ENCODE results near the gene SLC38A9.
A peak's percentile ranks its signal among the peaks of the same experiment; 100 is the strongest.

Gene SLC38A9

GRCh38 chr5:55713871-55714270 is 1.7 kb upstream of the SLC38A9 start:
- H3K9me3 ChIP-seq (replicated peaks; ENCODE audit: insufficient read depth, low read length), result no peaks in the 10 kb centered on the region
- H3K9me2 ChIP-seq (replicated peaks; ENCODE audit: insufficient read depth, low read length), result no peaks in the 10 kb centered on the region
- H2AFZ ChIP-seq (ENCODE audit: low read length), result no peak overlapping the region
- no peaks in the 10 kb centered on the region for H3K27me3 ChIP-seq (replicated peaks; ENCODE audit: insufficient read depth, low read length)
- DNase-seq, result no peak
- H3F3A ChIP-seq (ENCODE audit: insufficient read depth, low read length), result no peaks in the 10 kb centered on the region
- no peaks in the 10 kb centered on the region for H3K36me3 ChIP-seq (replicated peaks; ENCODE audit: insufficient read depth, low read length)
- no peak overlapping the region for H3K4me2 ChIP-seq (ENCODE audit: low read depth, low read length)
- peaks cover 10% of the 10 kb centered on the region for H3K79me2 ChIP-seq (ENCODE audit: low read length)
- TF ChIP-seq, protein P1, sequence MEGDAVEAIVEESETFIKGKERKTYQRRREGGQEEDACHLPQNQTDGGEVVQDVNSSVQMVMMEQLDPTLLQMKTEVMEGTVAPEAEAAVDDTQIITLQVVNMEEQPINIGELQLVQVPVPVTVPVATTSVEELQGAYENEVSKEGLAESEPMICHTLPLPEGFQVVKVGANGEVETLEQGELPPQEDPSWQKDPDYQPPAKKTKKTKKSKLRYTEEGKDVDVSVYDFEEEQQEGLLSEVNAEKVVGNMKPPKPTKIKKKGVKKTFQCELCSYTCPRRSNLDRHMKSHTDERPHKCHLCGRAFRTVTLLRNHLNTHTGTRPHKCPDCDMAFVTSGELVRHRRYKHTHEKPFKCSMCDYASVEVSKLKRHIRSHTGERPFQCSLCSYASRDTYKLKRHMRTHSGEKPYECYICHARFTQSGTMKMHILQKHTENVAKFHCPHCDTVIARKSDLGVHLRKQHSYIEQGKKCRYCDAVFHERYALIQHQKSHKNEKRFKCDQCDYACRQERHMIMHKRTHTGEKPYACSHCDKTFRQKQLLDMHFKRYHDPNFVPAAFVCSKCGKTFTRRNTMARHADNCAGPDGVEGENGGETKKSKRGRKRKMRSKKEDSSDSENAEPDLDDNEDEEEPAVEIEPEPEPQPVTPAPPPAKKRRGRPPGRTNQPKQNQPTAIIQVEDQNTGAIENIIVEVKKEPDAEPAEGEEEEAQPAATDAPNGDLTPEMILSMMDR (IDR thresholded peaks at IDR 0.05; ENCODE audit: low read length), result no peak
- TF ChIP-seq EZH2 (optimal IDR thresholded peaks at IDR 0.05; ENCODE audit: low read depth, low read length) (no peak), EZH2phosphoT487 (IDR thresholded peaks at IDR 0.05; ENCODE audit: low read length) (no peak)
- H3K27ac ChIP-seq (ENCODE audit: low read length), result no peak overlapping the region
- H3K4me1 ChIP-seq (ENCODE audit: low read length), result 0 out of 2 replicates have a peak, but pooled peaks cover 2% of the 10 kb centered on the region
- no peaks in the 10 kb centered on the region for H4K20me1 ChIP-seq (ENCODE audit: insufficient read depth, low read length)
- H3K4me3 ChIP-seq (ENCODE audit: low read length), result no peak overlapping the region
- no peak overlapping the region for H3K9ac ChIP-seq (ENCODE audit: low read length)

DNA sequence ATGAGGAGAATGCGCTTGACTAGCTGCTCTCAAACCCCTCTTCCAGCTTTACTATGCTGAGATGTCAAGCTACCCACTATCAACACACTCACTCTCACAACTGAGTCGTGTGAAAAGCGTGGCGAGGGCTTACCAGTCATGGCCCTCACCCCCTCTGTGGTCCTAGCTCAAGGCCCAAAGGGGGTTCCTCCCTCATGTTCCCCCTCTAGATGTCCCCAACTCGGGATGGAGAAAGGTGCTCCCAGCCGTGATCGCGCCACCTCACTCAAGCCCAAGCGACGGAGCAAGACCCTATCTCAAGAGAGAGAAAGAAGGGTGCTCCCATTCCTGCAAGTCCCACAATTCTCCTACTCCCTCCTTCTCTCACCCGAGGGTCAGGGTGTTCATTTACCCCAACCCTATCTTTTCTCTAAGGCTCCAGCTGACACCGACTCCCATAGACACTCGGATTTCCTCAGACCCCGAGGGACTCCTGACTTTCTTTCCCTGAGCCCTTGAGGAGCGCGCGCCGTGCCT is 559 bp downstream of the SLC38A9 start:
- peak overlapping the region; percentile 90 for H3K4me2 ChIP-seq (ENCODE audit: low read depth, low read length)
- no peak for DNase-seq
- H4K20me1 ChIP-seq (ENCODE audit: insufficient read depth, low read length), result no peaks in the 10 kb centered on the region
- no peaks in the 10 kb centered on the region for H3K27me3 ChIP-seq (replicated peaks; ENCODE audit: insufficient read depth, low read length)
- H3K79me2 ChIP-seq (ENCODE audit: low read length), result peaks cover 10% of the 10 kb centered on the region
- TF ChIP-seq EZH2 (optimal IDR thresholded peaks at IDR 0.05; ENCODE audit: low read depth, low read length), result no peak
- TF ChIP-seq EZH2phosphoT487 (IDR thresholded peaks at IDR 0.05; ENCODE audit: low read length), result no peak
- TF ChIP-seq, protein P1 (IDR thresholded peaks at IDR 0.05; ENCODE audit: low read length), result no peak
- H3K27ac ChIP-seq (ENCODE audit: low read length), result peak overlapping the region; percentile 17; the same call in 1 of the 2 replicates
- no peaks in the 10 kb centered on the region for H3K9me2 ChIP-seq (replicated peaks; ENCODE audit: insufficient read depth, low read length)
- H3K36me3 ChIP-seq (replicated peaks; ENCODE audit: insufficient read depth, low read length), result no peaks in the 10 kb centered on the region
- peak overlapping the region; percentile 100 for H2AFZ ChIP-seq (ENCODE audit: low read length)
- H3F3A ChIP-seq (ENCODE audit: insufficient read depth, low read length), result no peaks in the 10 kb centered on the region
- H3K4me3 ChIP-seq (ENCODE audit: low read length), result peak overlapping the region; percentile 99
- 0 out of 2 replicates have a peak, but pooled peaks cover 2% of the 10 kb centered on the region for H3K4me1 ChIP-seq (ENCODE audit: low read length)
- peak overlapping the region; percentile 73 for H3K9ac ChIP-seq (ENCODE audit: low read length)
- no peaks in the 10 kb centered on the region for H3K9me3 ChIP-seq (replicated peaks; ENCODE audit: insufficient read depth, low read length)

- Histone ChIP-seq H3F3A (ENCODE audit: insufficient read depth, low read length) (no peaks in the 10 kb centered on the region), H3K9me2 (replicated peaks; ENCODE audit: insufficient read depth, low read length) (no peaks in the 10 kb centered on the region), H3K4me3 (ENCODE audit: low read length) (no peak overlapping the region), H3K4me1 (ENCODE audit: low read length) (0 out of 2 replicates have a peak, but pooled peaks cover 2% of the 10 kb centered on the region), H4K20me1 (ENCODE audit: insufficient read depth, low read length) (no peaks in the 10 kb centered on the region), H3K36me3 (replicated peaks; ENCODE audit: insufficient read depth, low read length) (no peaks in the 10 kb centered on the region), H3K27me3 (replicated peaks; ENCODE audit: insufficient read depth, low read length) (no peaks in the 10 kb centered on the region), H3K9ac (ENCODE audit: low read length) (no peak overlapping the region), H3K4me2 (ENCODE audit: low read depth, low read length) (no peak overlapping the region), H3K79me2 (ENCODE audit: low read length) (peaks cover 10% of the 10 kb centered on the region), H3K9me3 (replicated peaks; ENCODE audit: insufficient read depth, low read length) (no peaks in the 10 kb centered on the region), H3K27ac (ENCODE audit: low read length) (no peak overlapping the region), H2AFZ (ENCODE audit: low read length) (no peak overlapping the region)
- TF ChIP-seq EZH2 (optimal IDR thresholded peaks at IDR 0.05; ENCODE audit: low read depth, low read length) (no peak), EZH2phosphoT487 (IDR thresholded peaks at IDR 0.05; ENCODE audit: low read length) (no peak)
- TF ChIP-seq, protein P1 (IDR thresholded peaks at IDR 0.05; ENCODE audit: low read length), result no peak
- no peak for DNase-seq
These were observed 3.4 kb downstream of the SLC38A9 start for GRCh38 chr5:55708732-55709131.
